GM18508 (cell line): ENCODE data around the gene VSTM2A.

Experiments
- ATAC-seq: cut with Tn5 transposase; IDR thresholded peaks from one replicate; pipeline ENCODE4 v1.9.1; 2021; ENCODE audit warnings: moderate number of reproducible peaks; ENCODE audit not compliant: insufficient read depth, unreplicated experiment

Gene VSTM2A

GRCh38 chr7:54596747-54597146, 54.6 kb downstream of the VSTM2A start:
- ATAC-seq = peak; percentile 99

GRCh38 chr7:54615537-54615936, 73.4 kb downstream of the VSTM2A start:
- no peak for ATAC-seq
